ENCODE results near the gene TTC31.

The TTC31 gene

DNA sequence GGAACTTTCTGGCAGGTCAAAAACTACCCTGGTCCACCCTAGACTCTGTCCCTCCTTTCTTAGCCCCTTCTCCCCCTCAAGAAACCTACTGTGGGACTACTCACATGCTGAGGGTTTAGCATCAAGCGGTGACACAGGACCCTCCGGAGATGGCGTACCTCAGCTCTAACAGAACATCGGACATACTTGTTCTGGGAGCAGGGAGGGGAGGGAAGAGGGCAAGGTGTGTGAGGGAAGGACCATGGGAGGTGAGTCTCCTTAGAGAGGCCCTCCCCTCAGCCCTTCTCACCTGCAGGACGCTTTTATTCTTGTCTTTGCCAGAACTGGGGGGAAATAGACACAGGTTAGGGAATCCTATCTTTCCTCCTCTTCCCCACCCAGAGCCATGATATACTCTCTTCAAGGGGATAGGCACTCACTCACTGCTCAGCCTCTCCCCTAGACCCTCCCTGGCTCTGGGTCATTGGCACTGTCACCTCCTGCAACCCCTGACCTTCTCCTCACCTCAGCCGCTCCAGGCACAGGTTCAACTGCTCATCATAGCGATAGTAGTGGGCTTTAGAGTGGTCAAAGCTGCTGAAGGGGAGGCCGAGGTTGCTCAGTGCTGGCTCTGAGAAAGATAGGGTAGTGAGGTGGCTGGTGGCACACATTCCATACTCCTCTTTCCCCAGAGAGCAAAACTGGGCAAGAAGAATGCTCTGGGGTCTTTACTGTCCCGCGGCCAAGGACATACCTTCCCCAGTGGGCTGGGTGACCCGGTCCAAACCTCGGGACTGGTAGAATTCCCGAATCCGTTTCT, 22.8 kb downstream of the TTC31 start:
- FAIRE-seq (no peak), DNase-seq (ENCODE audit: insufficient read length, low spot score) (no peak)
- no peak for TF ChIP-seq PAX5 (IDR thresholded peaks at IDR 0.05; ENCODE audit: insufficient read depth, low read length, severe bottlenecking)
- TF ChIP-seq POLR2A (IDR thresholded peaks at IDR 0.05; ENCODE audit: low read depth, low read length) = no peak
- no peak for TF ChIP-seq POLR2AphosphoS5 (IDR thresholded peaks at IDR 0.05; ENCODE audit: low read depth, low read length)
- no peak for TF ChIP-seq POU2F2 (IDR thresholded peaks at IDR 0.05; ENCODE audit: low read depth, low read length)
- TF ChIP-seq SPI1 (IDR thresholded peaks at IDR 0.05; ENCODE audit: low read depth, low read length) = no peak
- TF ChIP-seq TAF1 (IDR thresholded peaks at IDR 0.05; ENCODE audit: low read depth, low read length) = no peak

DNA sequence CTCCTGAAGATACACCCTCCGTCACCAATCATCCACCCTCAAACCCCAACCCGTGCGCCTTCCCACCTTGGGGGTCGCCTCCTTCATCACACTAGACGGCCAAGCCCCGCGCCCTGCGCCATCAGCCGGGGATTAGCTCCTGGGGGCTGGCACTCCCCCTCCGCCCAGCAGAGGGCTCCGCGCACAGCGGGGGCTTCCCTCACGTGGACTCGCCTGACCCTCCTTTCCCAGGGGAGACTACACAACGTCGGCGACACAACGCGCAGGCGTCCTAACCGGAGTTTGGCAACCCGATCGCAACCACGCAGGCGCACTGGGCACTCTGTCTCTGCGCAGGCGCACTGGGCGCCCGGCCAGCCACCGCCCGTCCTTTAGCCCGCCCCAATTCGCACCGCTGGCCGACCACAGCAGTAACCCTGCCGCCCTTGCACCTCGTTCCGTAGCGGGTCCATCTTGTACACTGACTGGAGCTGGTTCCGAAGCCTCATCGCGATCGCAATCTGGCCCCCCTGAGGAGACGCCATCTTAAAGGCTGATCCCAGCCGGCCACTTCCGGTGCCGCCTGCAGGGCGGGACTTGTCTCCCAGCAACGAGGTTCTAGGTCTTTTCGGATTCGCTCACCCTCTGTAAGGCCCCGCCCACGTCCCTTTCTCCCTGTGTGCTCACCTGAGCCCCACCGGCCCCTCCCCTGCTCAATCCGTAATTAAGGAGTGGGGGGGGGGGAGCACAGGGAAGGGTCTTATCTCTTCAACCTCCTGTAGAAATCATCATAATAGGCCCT, 24.5 kb downstream of the TTC31 start, which contains the start of gene PCGF1:
TSS of gene PCGF1 (minus strand) at position 551 of the 781 bp plus-strand sequence. CDS start at position 524, 27 bp downstream.
- DNase-seq (ENCODE audit: insufficient read length, low spot score) = peak; percentile 94
- peak; percentile 93 for FAIRE-seq
- TF ChIP-seq POU2F2 (IDR thresholded peaks at IDR 0.05; ENCODE audit: low read depth, low read length) = no peak
- TF ChIP-seq POLR2A (IDR thresholded peaks at IDR 0.05; ENCODE audit: low read depth, low read length) = peak; percentile 91
- TF ChIP-seq POLR2AphosphoS5 (IDR thresholded peaks at IDR 0.05; ENCODE audit: low read depth, low read length) = peak; percentile 80; the same call in 1 of the 2 replicates
- TF ChIP-seq SPI1 (IDR thresholded peaks at IDR 0.05; ENCODE audit: low read depth, low read length) = no peak
- TF ChIP-seq TAF1 (IDR thresholded peaks at IDR 0.05; ENCODE audit: low read depth, low read length) = peak; percentile 91
- no peak for TF ChIP-seq PAX5 (IDR thresholded peaks at IDR 0.05; ENCODE audit: insufficient read depth, low read length, severe bottlenecking)

- TF ChIP-seq PAX5 (IDR thresholded peaks at IDR 0.05; ENCODE audit: insufficient read depth, low read length, severe bottlenecking) = no peak
- TF ChIP-seq POU2F2 (IDR thresholded peaks at IDR 0.05; ENCODE audit: low read depth, low read length) = no peak
- no peak for TF ChIP-seq SPI1 (IDR thresholded peaks at IDR 0.05; ENCODE audit: low read depth, low read length)
- TF ChIP-seq TAF1 (IDR thresholded peaks at IDR 0.05; ENCODE audit: low read depth, low read length) = no peak
- TF ChIP-seq POLR2A (IDR thresholded peaks at IDR 0.05; ENCODE audit: low read depth, low read length) = no peak
- TF ChIP-seq POLR2AphosphoS5 (IDR thresholded peaks at IDR 0.05; ENCODE audit: low read depth, low read length) = no peak
- FAIRE-seq = no peak
- DNase-seq (ENCODE audit: insufficient read length, low spot score) = no peak
These were observed 25.1 kb downstream of the TTC31 start for GRCh38 chr2:74507926-74508520.

GRCh38 chr2:74510272-74510671, 27.4 kb downstream of the TTC31 start:
- DNase-seq (ENCODE audit: insufficient read length, low spot score) = no peak
- no peak for TF ChIP-seq POLR2A (IDR thresholded peaks at IDR 0.05; ENCODE audit: low read depth, low read length)
- no peak for TF ChIP-seq TAF1 (IDR thresholded peaks at IDR 0.05; ENCODE audit: low read depth, low read length)
- no peak for FAIRE-seq

DNA sequence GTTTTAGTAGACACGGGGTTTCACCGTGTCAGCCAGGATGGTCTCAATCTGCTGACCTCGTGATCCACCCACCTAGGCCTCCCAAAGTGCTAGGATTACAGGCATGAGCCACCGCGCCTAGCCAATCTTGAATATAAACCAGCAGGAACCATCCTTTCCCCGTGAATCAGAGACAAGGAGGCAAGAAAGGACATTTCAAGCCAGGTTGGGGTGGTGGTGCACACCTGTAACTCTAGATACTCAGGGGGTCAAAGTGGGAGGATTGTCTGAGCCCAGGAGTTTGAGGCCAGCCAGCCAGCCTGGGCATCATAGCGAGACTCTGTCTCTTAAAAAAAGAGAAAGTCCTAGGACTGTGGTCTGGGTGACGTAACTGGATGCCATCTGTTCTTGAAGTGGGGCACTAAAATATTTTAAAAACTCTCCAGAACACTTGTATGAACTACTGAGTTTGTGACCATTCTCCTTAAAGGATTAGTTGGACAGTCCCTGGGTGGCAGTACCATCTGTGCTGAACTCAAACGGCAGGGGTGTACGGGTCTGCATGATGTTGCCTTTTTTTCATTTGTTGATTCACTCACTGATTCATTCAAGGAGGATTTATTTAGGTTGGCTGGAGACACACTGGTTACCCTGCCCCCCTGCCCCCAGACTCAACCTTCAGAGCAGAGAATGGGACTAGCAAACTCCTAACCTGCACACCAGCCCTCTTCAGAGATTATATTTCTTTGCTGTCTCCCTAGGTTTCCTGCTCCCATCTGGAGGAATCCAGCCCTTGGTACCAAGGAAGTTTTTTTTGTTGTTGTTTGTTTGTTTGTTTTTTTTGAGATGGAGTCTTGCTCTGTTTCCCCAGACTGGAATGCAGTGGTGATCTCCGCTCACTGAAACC, 28.5 kb downstream of the TTC31 start:
- FAIRE-seq = no peak
- DNase-seq (ENCODE audit: insufficient read length, low spot score) = no peak

DNA sequence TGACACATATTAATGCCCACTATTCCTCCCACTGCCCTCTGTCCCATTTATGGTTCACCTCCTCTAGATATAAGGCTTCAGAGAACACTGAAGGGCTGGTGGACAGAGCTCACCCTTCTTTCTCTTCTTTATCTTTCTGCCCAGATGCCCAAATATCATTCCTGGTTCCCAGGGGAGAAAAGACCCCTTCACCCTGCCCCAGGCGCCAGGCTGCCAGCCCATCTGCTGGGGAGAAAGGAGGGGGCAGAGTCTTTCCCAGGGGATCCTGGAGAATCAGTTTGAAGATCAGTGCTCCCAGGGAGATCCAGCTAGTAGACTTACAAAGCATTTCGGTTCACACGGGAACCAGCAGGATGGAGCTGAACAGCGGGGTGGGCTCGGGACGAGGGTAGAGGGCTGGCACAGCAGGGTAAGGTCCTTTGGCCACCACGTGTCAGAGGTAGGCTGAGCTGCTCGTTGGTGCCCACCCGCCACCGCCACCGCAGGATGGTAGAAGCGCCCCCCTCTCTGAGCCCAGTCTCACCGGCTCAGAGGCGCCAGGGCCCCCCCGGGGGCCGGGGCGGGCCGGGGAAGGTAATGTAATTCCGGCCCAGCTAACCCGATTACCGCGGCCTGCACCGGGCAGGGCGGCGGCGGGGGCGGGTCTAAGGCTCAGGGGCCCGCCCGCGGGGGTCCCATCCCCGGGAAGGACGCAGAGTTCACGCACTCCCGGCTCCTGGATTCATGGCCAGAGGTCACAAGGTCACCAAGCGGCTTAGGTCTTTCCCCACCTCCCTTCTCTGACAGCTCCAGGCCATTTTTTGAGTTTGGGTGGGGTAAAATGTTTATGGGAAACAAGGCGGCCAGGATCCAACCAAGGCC, 30.1 kb downstream of the TTC31 start:
- TF ChIP-seq POU2F2 (IDR thresholded peaks at IDR 0.05; ENCODE audit: low read depth, low read length) (no peak), POLR2AphosphoS5 (IDR thresholded peaks at IDR 0.05; ENCODE audit: low read depth, low read length) (no peak), PAX5 (IDR thresholded peaks at IDR 0.05; ENCODE audit: insufficient read depth, low read length, severe bottlenecking) (no peak), TAF1 (IDR thresholded peaks at IDR 0.05; ENCODE audit: low read depth, low read length) (no peak), POLR2A (IDR thresholded peaks at IDR 0.05; ENCODE audit: low read depth, low read length) (no peak), SPI1 (IDR thresholded peaks at IDR 0.05; ENCODE audit: low read depth, low read length) (no peak)
- FAIRE-seq = no peak
- DNase-seq (ENCODE audit: insufficient read length, low spot score) = no peak

More for the DNA sequence above, 28.5 kb downstream of the TTC31 start:
- TF ChIP-seq POLR2AphosphoS5 (IDR thresholded peaks at IDR 0.05; ENCODE audit: low read depth, low read length) (no peak), PAX5 (IDR thresholded peaks at IDR 0.05; ENCODE audit: insufficient read depth, low read length, severe bottlenecking) (no peak), POLR2A (IDR thresholded peaks at IDR 0.05; ENCODE audit: low read depth, low read length) (no peak), SPI1 (IDR thresholded peaks at IDR 0.05; ENCODE audit: low read depth, low read length) (no peak), TAF1 (IDR thresholded peaks at IDR 0.05; ENCODE audit: low read depth, low read length) (no peak), POU2F2 (IDR thresholded peaks at IDR 0.05; ENCODE audit: low read depth, low read length) (no peak)

DNA sequence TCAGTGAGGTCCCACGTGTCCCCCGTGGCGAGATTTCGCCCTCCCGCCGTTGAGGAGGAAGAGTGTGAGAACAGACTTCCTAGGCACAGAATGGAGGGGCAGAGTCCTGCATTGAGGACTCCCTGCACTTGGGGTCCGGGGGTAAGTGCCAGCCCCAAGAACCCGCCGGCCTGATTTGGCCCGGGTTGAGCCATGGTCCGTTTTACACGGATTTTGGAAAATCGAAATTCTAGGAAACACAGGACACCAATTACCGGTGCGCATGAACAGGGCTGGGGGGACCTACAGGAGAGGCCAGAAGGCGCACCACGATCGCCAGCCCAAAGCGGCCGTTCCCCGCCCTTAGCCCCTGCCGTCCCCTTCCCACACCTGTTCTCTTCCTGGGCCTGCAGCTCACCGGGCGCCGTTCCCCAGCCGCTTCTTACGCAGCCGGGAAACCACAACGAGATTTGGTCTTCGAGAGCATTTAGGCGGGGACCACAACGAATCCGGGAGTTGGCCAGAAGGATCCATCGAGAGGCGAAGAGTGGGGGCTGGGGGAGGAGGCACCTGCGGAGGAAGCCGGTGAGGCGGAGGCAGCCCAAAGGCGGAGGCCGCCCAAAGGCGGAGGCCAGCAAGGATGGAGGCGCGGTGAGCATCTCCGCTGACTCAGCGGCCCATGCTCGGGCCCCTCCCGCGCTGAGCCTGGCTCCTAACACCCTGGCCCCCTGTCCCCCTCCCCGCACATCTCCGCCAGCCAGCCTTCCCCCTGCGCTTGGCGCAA, 30.9 kb downstream of the TTC31 start:
- DNase-seq (ENCODE audit: insufficient read length, low spot score) (no peak), FAIRE-seq (no peak)

More for the DNA sequence above, 30.9 kb downstream of the TTC31 start:
- no peak for TF ChIP-seq SPI1 (IDR thresholded peaks at IDR 0.05; ENCODE audit: low read depth, low read length)
- no peak for TF ChIP-seq POLR2A (IDR thresholded peaks at IDR 0.05; ENCODE audit: low read depth, low read length)
- TF ChIP-seq PAX5 (IDR thresholded peaks at IDR 0.05; ENCODE audit: insufficient read depth, low read length, severe bottlenecking) = no peak
- no peak for TF ChIP-seq POLR2AphosphoS5 (IDR thresholded peaks at IDR 0.05; ENCODE audit: low read depth, low read length)
- no peak for TF ChIP-seq TAF1 (IDR thresholded peaks at IDR 0.05; ENCODE audit: low read depth, low read length)
- TF ChIP-seq POU2F2 (IDR thresholded peaks at IDR 0.05; ENCODE audit: low read depth, low read length) = no peak
